ENCODE measurements around the gene GIPC1. TPM values are rescaled to one million over a fixed set of nuclear protein-coding genes. Genes with fewer than 3 reads are reported as not detected.

GIPC1 gene
- total and polyA plus RNA-seq, 9 donors: 45.0 to 52.5 (median 48.3) TPM

- peaks cover 15% of the 10 kb centered on the region for H3K36me3 ChIP-seq (ENCODE audit: control insufficient read depth, insufficient read depth, low read length)
- no peaks in the 10 kb centered on the region for H3K27me3 ChIP-seq (ENCODE audit: control insufficient read depth, insufficient read depth, low read length)
- no peak overlapping the region for H3K27ac ChIP-seq (ENCODE audit: low read length)
- DNase-seq: no peak
- under 1% methylated on average over 17 of the region's 28 CpGs for WGBS (ENCODE audit: insufficient coverage)
- H3K4me3 ChIP-seq (ENCODE audit: low read length): peak overlapping the region; percentile 81
- H3K9me3 ChIP-seq (replicated peaks; ENCODE audit: control insufficient read depth, low read depth, low read length): no peaks in the 10 kb centered on the region
- H3K4me1 ChIP-seq (ENCODE audit: control insufficient read depth, insufficient read depth, low read length): peaks cover 26% of the 10 kb centered on the region
Observed at GRCh38 chr19:14495672-14496028, 277 bp downstream of the GIPC1 start.

- Histone ChIP-seq H3K36me3 (ENCODE audit: control insufficient read depth, insufficient read depth, low read length) (peaks cover 17% of the 10 kb centered on the region), H3K4me3 (ENCODE audit: low read length) (peak overlapping the region; percentile 81), H3K9me3 (replicated peaks; ENCODE audit: control insufficient read depth, low read depth, low read length) (no peaks in the 10 kb centered on the region), H3K27ac (ENCODE audit: low read length) (no peak overlapping the region), H3K4me1 (ENCODE audit: control insufficient read depth, insufficient read depth, low read length) (peaks cover 26% of the 10 kb centered on the region), H3K27me3 (ENCODE audit: control insufficient read depth, insufficient read depth, low read length) (no peaks in the 10 kb centered on the region)
- 9% methylated on average over 9 of the region's 14 CpGs for WGBS (ENCODE audit: insufficient coverage)
- DNase-seq: peak; percentile 21
Observed at GRCh38 chr19:14494910-14495671, 836 bp downstream of the GIPC1 start.

- no peak overlapping the region for H3K4me3 ChIP-seq (ENCODE audit: low read length)
- 100% methylated on average over 1 of the region's 4 CpGs for WGBS (ENCODE audit: insufficient coverage)
- no peak overlapping the region for H3K27ac ChIP-seq (ENCODE audit: low read length)
Observed at GRCh38 chr19:14494411-14494810, 1.5 kb downstream of the GIPC1 start.

DNA sequence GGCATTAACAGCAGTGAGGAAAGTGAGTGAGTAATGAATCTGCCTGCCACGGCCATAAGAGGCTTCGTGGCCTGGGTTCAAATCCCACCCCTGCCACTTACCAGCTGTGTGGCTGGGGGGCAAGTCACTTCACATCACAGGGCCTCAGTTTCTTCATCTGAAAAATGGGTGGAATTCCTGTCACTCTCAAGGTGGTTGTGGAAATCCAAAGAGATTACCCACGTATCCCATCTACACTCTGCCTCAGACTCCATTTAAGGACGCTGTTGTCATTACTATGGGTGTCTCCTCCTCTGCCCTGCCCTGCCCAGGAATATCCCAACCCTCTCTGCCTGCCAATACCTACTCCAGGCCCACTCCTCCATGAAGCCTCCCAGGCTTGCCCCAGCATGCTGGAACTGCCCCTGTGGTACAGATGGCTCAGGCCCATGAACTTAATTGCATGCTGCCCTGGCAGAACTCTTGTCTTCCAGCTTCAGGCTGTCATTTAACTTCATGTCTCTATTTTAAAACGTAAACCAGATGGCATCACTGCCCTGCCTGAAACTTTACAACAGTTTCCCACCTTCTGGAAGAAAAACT is 3.1 kb downstream of the GIPC1 start:
- Histone ChIP-seq H3K27ac (ENCODE audit: low read length) (no peak overlapping the region), H3K36me3 (ENCODE audit: control insufficient read depth, insufficient read depth, low read length) (peaks cover 31% of the 10 kb centered on the region), H3K9me3 (replicated peaks; ENCODE audit: control insufficient read depth, low read depth, low read length) (no peaks in the 10 kb centered on the region), H3K4me1 (ENCODE audit: control insufficient read depth, insufficient read depth, low read length) (peaks cover 26% of the 10 kb centered on the region), H3K4me3 (ENCODE audit: low read length) (no peak overlapping the region), H3K27me3 (ENCODE audit: control insufficient read depth, insufficient read depth, low read length) (no peaks in the 10 kb centered on the region)
- DNase-seq: no peak
- WGBS (ENCODE audit: insufficient coverage): 84% methylated on average over 3 of the region's 5 CpGs

More at GRCh38 chr19:14494411-14494810, 1.5 kb downstream of the GIPC1 start:
- no peaks in the 10 kb centered on the region for H3K9me3 ChIP-seq (replicated peaks; ENCODE audit: control insufficient read depth, low read depth, low read length)
- no peaks in the 10 kb centered on the region for H3K27me3 ChIP-seq (ENCODE audit: control insufficient read depth, insufficient read depth, low read length)
- peaks cover 18% of the 10 kb centered on the region for H3K36me3 ChIP-seq (ENCODE audit: control insufficient read depth, insufficient read depth, low read length)
- peaks cover 26% of the 10 kb centered on the region for H3K4me1 ChIP-seq (ENCODE audit: control insufficient read depth, insufficient read depth, low read length)
- DNase-seq: no peak

DNA sequence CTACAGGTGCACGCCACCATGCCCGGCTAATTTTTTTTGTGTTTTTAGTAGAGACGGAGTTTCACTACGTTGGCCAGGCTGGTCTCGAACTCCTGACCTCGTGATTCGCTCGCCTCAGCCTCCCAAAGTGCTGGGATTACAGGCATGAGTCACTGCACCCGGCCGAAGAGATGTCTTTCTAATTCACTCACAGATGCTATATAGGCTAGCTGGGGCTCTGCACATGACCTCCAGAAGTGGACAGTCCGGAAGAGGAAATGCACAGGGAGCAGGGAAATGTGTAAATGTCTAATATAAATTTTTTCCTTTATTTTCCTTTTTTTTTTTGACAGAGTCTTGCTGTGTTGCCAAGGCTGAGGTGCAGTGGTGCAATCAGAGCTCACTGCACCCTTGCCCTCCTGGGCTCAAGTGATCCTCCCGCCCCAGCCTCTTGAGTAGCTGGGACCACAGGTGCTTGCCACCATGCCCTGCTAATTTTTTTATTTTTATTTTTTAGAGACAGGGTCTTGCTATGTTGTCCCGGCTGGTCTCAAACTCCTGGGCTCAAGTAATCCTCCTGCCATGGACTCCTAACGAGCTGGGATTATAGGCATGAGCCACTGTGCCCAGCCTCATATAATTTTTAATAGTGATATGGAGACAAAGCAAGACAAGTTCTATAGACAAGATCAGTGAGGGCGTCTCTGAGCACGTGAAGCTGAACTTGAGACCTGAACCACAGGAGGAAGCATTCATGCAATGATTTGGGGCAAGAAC is 8.4 kb downstream of the GIPC1 start:
- Histone ChIP-seq H3K36me3 (ENCODE audit: control insufficient read depth, insufficient read depth, low read length) (peaks cover 37% of the 10 kb centered on the region), H3K27me3 (ENCODE audit: control insufficient read depth, insufficient read depth, low read length) (no peaks in the 10 kb centered on the region), H3K4me1 (ENCODE audit: control insufficient read depth, insufficient read depth, low read length) (no peaks in the 10 kb centered on the region), H3K4me3 (ENCODE audit: low read length) (no peak overlapping the region), H3K27ac (ENCODE audit: low read length) (no peak overlapping the region), H3K9me3 (replicated peaks; ENCODE audit: control insufficient read depth, low read depth, low read length) (no peaks in the 10 kb centered on the region)
- no peak for DNase-seq
- 98% methylated on average over 3 of the region's 16 CpGs for WGBS (ENCODE audit: insufficient coverage)

GRCh38 chr19:14482172-14482941 is 13.6 kb downstream of the GIPC1 start:
- Histone ChIP-seq H3K27ac (ENCODE audit: low read length) (no peak overlapping the region), H3K4me1 (ENCODE audit: control insufficient read depth, insufficient read depth, low read length) (peaks cover 14% of the 10 kb centered on the region), H3K27me3 (ENCODE audit: control insufficient read depth, insufficient read depth, low read length) (peaks cover 3% of the 10 kb centered on the region), H3K9me3 (replicated peaks; ENCODE audit: control insufficient read depth, low read depth, low read length) (no peaks in the 10 kb centered on the region), H3K36me3 (ENCODE audit: control insufficient read depth, insufficient read depth, low read length) (peaks cover 51% of the 10 kb centered on the region), H3K4me3 (ENCODE audit: low read length) (no peak overlapping the region)
- 87% methylated on average over 7 of the region's 18 CpGs for WGBS (ENCODE audit: insufficient coverage)
- DNase-seq: no peak

DNA sequence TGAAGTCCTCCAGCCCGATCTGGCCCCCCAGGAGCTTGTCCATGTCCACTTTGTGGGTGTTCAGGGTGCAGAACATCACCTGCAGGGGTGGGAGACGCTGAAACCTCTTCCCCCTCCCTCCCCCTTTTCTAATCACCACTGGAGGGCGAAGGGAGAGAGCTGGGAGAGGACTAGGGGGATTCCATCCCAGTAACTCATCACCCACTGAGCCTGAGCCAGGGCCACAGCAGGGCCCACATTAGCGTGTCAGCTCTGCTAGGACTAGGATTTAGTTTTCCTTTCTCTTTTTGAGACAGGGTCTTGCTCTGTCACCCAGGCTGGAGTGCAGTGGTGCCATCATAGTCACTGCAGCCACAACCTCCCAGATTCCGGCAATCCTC is 15.2 kb downstream of the GIPC1 start:
- Histone ChIP-seq H3K36me3 (ENCODE audit: control insufficient read depth, insufficient read depth, low read length) (peaks cover 52% of the 10 kb centered on the region), H3K27ac (ENCODE audit: low read length) (no peak overlapping the region), H3K9me3 (replicated peaks; ENCODE audit: control insufficient read depth, low read depth, low read length) (no peaks in the 10 kb centered on the region), H3K27me3 (ENCODE audit: control insufficient read depth, insufficient read depth, low read length) (peaks cover 11% of the 10 kb centered on the region), H3K4me1 (ENCODE audit: control insufficient read depth, insufficient read depth, low read length) (peaks cover 21% of the 10 kb centered on the region), H3K4me3 (ENCODE audit: low read length) (no peak overlapping the region)
- WGBS (ENCODE audit: insufficient coverage): no CpG with 5 or more reads among the region's 5 CpGs
- DNase-seq: no peak

- 35% methylated on average over 37 of the region's 43 CpGs for WGBS (ENCODE audit: insufficient coverage)
- Histone ChIP-seq H3K4me1 (ENCODE audit: control insufficient read depth, insufficient read depth, low read length) (peaks cover 27% of the 10 kb centered on the region), H3K9me3 (replicated peaks; ENCODE audit: control insufficient read depth, low read depth, low read length) (no peaks in the 10 kb centered on the region), H3K36me3 (ENCODE audit: control insufficient read depth, insufficient read depth, low read length) (peaks cover 52% of the 10 kb centered on the region), H3K4me3 (ENCODE audit: low read length) (no peak overlapping the region), H3K27ac (ENCODE audit: low read length) (no peak overlapping the region), H3K27me3 (ENCODE audit: control insufficient read depth, insufficient read depth, low read length) (peaks cover 16% of the 10 kb centered on the region)
- DNase-seq: peak; percentile 29
Observed at GRCh38 chr19:14479975-14480699, 15.8 kb downstream of the GIPC1 start.

GRCh38 chr19:14479309-14479974 is 16.5 kb downstream of the GIPC1 start:
- WGBS (ENCODE audit: insufficient coverage): 74% methylated on average over 5 of the region's 14 CpGs
- peaks cover 32% of the 10 kb centered on the region for H3K4me1 ChIP-seq (ENCODE audit: control insufficient read depth, insufficient read depth, low read length)
- H3K4me3 ChIP-seq (ENCODE audit: low read length): no peak overlapping the region

More at GRCh38 chr19:14479309-14479974, 16.5 kb downstream of the GIPC1 start:
- DNase-seq: no peak
- no peaks in the 10 kb centered on the region for H3K9me3 ChIP-seq (replicated peaks; ENCODE audit: control insufficient read depth, low read depth, low read length)
- no peak overlapping the region for H3K27ac ChIP-seq (ENCODE audit: low read length)
- peaks cover 52% of the 10 kb centered on the region for H3K36me3 ChIP-seq (ENCODE audit: control insufficient read depth, insufficient read depth, low read length)
- H3K27me3 ChIP-seq (ENCODE audit: control insufficient read depth, insufficient read depth, low read length): peaks cover 23% of the 10 kb centered on the region
